Left ventricle myocardium inferior (tissue), 1 donor: Measurements from ENCODE around the gene HVCN1. TPM values are rescaled to one million over a fixed set of nuclear protein-coding genes. Genes with fewer than 3 reads are reported as not detected.
"Not testable (repeated sequence)": the region's sequence is repeated elsewhere in the genome, so short reads cannot be mapped to it uniquely, and the experiment has no call there.

Source experiments
- DNase-seq: peaks from one replicate; pipeline ENCODE4 v3.0.0-alpha.2; 2020
- H3K27ac ChIP-seq: fragments of 200-600 bp; replicated peaks from 2 replicates; pipeline ENCODE4 v1.8.0; 2021
- H3K27me3 ChIP-seq: fragments of 200-600 bp; 2 replicates; pipeline ENCODE4 v1.8.0; 2021; ENCODE audit warnings: low read depth
- H3K36me3 ChIP-seq: fragments of 200-600 bp; 2 replicates; pipeline ENCODE4 v1.8.0; 2021
- H3K4me1 ChIP-seq: fragments of 200-600 bp; 2 replicates; pipeline ENCODE4 v1.8.0; 2021
- H3K4me3 ChIP-seq: fragments of 200-600 bp; 2 replicates; pipeline ENCODE4 v1.8.0; 2021; ENCODE audit warnings: mild to moderate bottlenecking, moderate library complexity
- H3K9me3 ChIP-seq: fragments of 200-600 bp; replicated peaks from 2 replicates; pipeline ENCODE4 v1.8.0; 2021
- intact Hi-C: fragments of 100-400 bp; cut with micrococcal nuclease; formaldehyde crosslinking; loops from one replicate; pipeline ENCODE4 v1.11.0; 2022
- total RNA-seq: library from RNA; stranded (reverse); fragmentation: NEBNext Ultra II Directional; extraction: Animal tissue kit (Norgen Biotek cat#: 25700); gene quantifications from one replicate; pipeline ENCODE4 v1.2.1, GENCODE V29; 2021
- TF ChIP-seq, protein P1 (sequence below): fragments of 200-600 bp; IDR thresholded peaks from 2 replicates; pipeline ENCODE4 v1.8.0; 2021; ENCODE audit warnings: antibody characterized with exemption, mild to moderate bottlenecking, borderline replicate concordance
- donor health status: DM: no; HTN: yes; CAD: no; lungs with severe emphysema.

The HVCN1 gene
- total RNA-seq, 1 donor from 2014 or later: 11.5 TPM

DNA sequence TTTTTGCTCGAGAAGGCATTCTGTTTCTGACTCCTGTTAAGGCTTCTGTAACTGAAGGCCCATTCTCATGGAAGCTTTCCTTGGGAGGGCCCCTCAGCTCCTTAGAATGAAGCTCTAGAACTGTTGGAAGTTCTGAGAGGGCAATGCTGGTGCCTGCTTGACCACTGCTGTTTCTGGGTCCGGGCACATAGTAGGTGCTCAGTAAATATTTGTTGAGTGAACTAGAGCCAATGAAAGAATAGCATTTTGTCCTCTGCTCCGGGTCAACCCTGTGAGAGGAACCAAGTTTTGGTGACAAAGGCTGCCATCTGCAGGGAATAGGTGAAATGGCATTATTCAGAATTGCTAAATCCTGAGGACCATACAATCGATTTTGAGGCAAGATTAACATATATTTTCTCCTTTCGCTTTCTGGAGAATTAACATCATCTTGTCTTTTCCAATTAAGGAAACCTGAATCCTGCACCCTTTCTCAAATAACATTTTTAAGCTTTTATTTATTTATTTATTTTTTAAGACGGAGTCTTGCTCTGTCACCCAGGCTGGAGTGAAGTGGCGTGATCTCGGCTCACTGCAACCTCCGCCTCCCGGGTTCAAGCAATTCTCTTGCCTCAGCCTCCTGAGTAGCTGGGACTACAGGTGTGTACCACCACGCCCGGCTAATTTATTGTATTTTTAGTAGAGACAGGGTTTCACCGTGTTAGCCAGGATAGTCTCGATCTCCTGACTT lies 86.7 kb downstream of the HVCN1 start:
- not testable (repeated sequence) for H3K4me1 ChIP-seq, H3K36me3 ChIP-seq, H3K27ac ChIP-seq, H3K4me3 ChIP-seq, H3K9me3 ChIP-seq, DNase-seq, H3K27me3 ChIP-seq
- TF ChIP-seq, protein P1, sequence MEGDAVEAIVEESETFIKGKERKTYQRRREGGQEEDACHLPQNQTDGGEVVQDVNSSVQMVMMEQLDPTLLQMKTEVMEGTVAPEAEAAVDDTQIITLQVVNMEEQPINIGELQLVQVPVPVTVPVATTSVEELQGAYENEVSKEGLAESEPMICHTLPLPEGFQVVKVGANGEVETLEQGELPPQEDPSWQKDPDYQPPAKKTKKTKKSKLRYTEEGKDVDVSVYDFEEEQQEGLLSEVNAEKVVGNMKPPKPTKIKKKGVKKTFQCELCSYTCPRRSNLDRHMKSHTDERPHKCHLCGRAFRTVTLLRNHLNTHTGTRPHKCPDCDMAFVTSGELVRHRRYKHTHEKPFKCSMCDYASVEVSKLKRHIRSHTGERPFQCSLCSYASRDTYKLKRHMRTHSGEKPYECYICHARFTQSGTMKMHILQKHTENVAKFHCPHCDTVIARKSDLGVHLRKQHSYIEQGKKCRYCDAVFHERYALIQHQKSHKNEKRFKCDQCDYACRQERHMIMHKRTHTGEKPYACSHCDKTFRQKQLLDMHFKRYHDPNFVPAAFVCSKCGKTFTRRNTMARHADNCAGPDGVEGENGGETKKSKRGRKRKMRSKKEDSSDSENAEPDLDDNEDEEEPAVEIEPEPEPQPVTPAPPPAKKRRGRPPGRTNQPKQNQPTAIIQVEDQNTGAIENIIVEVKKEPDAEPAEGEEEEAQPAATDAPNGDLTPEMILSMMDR: peak; percentile 77
- intact Hi-C loops: loop anchor here (5.0 kb wide), 1 partner anchor 90 kb away; no protein-coding TSS in a partner anchor

DNA sequence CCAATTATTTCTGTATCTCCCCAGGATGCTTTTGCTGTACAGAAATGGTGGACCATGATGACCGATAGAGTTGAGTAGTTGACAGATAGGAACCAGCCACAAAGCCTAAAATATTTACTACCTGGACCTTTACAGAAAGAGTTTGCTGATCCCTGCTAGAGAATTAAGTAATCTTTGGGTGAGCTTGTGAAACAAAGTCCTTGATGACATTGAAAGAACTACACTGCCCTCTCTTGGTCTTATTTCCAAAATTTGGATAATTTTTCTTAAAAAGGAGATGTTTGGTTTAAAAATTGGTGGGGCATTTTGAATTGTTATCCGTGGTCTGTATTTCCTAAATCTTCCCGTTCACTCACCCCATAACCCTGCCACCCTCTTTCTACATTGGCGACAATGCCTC lies 88.7 kb downstream of the HVCN1 start:
- Histone ChIP-seq H3K27me3 (no peaks in the 10 kb centered on the region), H3K4me1 (peaks cover 3% of the 10 kb centered on the region), H3K9me3 (no peaks in the 10 kb centered on the region), H3K4me3 (no peak overlapping the region), H3K36me3 (no peaks in the 10 kb centered on the region), H3K27ac (no peak overlapping the region)
- intact Hi-C loops: loop anchor here (5.0 kb wide), 1 partner anchor 88 kb away; no protein-coding TSS in a partner anchor
- TF ChIP-seq, protein P1: peak; percentile 50
- DNase-seq: no peak

DNA sequence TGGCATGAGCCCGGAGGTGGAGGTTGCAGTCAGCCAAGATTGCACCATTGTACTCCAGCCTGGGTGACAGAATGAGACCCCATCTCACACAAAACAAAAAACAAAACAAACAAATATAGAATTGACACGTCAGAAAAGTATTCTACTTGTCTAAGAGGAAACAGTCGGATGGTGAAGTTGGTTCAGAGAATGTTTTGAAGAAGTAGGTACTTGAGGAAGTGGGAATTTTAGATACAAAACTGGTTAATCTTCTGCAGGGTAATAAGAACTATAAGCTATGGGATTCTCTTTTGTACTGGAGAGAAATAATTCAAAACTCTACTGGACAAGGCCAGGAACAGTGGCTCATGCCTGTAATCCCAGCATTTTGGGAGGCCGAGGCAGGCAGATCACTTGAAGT lies 89.6 kb downstream of the HVCN1 start:
- Histone ChIP-seq H3K27me3 (no peaks in the 10 kb centered on the region), H3K27ac (no peak overlapping the region), H3K36me3 (no peaks in the 10 kb centered on the region), H3K9me3 (no peaks in the 10 kb centered on the region), H3K4me1 (peaks cover 3% of the 10 kb centered on the region), H3K4me3 (no peak overlapping the region)
- TF ChIP-seq, protein P1: no peak
- intact Hi-C loops: no loop called here
- no peak for DNase-seq

Other genes starting within 250 kb of the HVCN1 start
- gene ARPC3, start 238.8 kb downstream of the HVCN1 start, total RNA-seq: 84.5 TPM
- 29.3 TPM for gene GPN3, start 220.9 kb downstream of the HVCN1 start, total RNA-seq
- gene FAM216A, start 220.3 kb downstream of the HVCN1 start, total RNA-seq: 4.2 TPM
- 91.1 TPM for gene VPS29, start 187.0 kb downstream of the HVCN1 start, total RNA-seq
- gene RAD9B, start 186.8 kb downstream of the HVCN1 start, total RNA-seq: 0.63 TPM
- gene PPTC7, start 105.8 kb downstream of the HVCN1 start, total RNA-seq: 103 TPM
- gene TCTN1, start 75.0 kb downstream of the HVCN1 start, total RNA-seq: 21.6 TPM
- 156 TPM for gene PPP1CC, start 53.8 kb upstream of the HVCN1 start, total RNA-seq
- gene CCDC63, start 157.9 kb upstream of the HVCN1 start, total RNA-seq: not detected
- gene MYL2, start 231.5 kb upstream of the HVCN1 start, total RNA-seq: 33,375 TPM